ENCODE results near the gene CACNA1B.

CACNA1B gene

GRCh38 chr9:138028596-138028995, 151.0 kb downstream of the CACNA1B start:
- no peak for DNase-seq (ENCODE audit: low read depth, low spot score)

GRCh38 chr9:138031186-138031585, 153.6 kb downstream of the CACNA1B start:
- no peak for DNase-seq (ENCODE audit: low read depth, low spot score)

GRCh38 chr9:138033950-138034349, 156.4 kb downstream of the CACNA1B start:
- no peak for DNase-seq (ENCODE audit: low read depth, low spot score)

- DNase-seq (ENCODE audit: low read depth, low spot score) = no peak
Measured at GRCh38 chr9:138037140-138037539, 159.6 kb downstream of the CACNA1B start.

- DNase-seq (ENCODE audit: low read depth, low spot score) = no peak
Measured at GRCh38 chr9:138038244-138038671, 160.7 kb downstream of the CACNA1B start.

- no peak for DNase-seq (ENCODE audit: low read depth, low spot score)
Measured at GRCh38 chr9:138040446-138041430, 163.2 kb downstream of the CACNA1B start.

GRCh38 chr9:138042146-138042545, 164.6 kb downstream of the CACNA1B start:
- no peak for DNase-seq (ENCODE audit: low read depth, low spot score)

GRCh38 chr9:138042640-138043039, 165.1 kb downstream of the CACNA1B start:
- no peak for DNase-seq (ENCODE audit: low read depth, low spot score)

GRCh38 chr9:138043061-138043410, 165.5 kb downstream of the CACNA1B start:
- DNase-seq (ENCODE audit: low read depth, low spot score) = no peak

- no peak for DNase-seq (ENCODE audit: low read depth, low spot score)
Measured at GRCh38 chr9:138043411-138044345, 166.1 kb downstream of the CACNA1B start.

- no peak for DNase-seq (ENCODE audit: low read depth, low spot score)
Measured at GRCh38 chr9:138044485-138045383, 167.2 kb downstream of the CACNA1B start.

- DNase-seq (ENCODE audit: low read depth, low spot score) = no peak
Measured at GRCh38 chr9:138045541-138046490, 168.2 kb downstream of the CACNA1B start.

GRCh38 chr9:138046641-138047301, 169.2 kb downstream of the CACNA1B start:
- DNase-seq (ENCODE audit: low read depth, low spot score) = no peak

GRCh38 chr9:138047469-138048040, 170.0 kb downstream of the CACNA1B start:
- DNase-seq (ENCODE audit: low read depth, low spot score) = no peak

GRCh38 chr9:138048184-138048583, 170.6 kb downstream of the CACNA1B start:
- DNase-seq (ENCODE audit: low read depth, low spot score) = no peak

GRCh38 chr9:138049085-138049778, 171.7 kb downstream of the CACNA1B start:
- DNase-seq (ENCODE audit: low read depth, low spot score) = no peak

GRCh38 chr9:138049779-138050471, 172.3 kb downstream of the CACNA1B start:
- DNase-seq (ENCODE audit: low read depth, low spot score) = no peak
